ENCODE results near the gene HNRNPA3. TPM values are rescaled to one million over a fixed set of nuclear protein-coding genes. Genes with fewer than 3 reads are reported as not detected.

Gene HNRNPA3
- total RNA-seq, 3 donors from 2014 or later (not counting 1 experiment from before 2014, with no cell fraction given), result 223 to 298 (median 289) TPM

DNA sequence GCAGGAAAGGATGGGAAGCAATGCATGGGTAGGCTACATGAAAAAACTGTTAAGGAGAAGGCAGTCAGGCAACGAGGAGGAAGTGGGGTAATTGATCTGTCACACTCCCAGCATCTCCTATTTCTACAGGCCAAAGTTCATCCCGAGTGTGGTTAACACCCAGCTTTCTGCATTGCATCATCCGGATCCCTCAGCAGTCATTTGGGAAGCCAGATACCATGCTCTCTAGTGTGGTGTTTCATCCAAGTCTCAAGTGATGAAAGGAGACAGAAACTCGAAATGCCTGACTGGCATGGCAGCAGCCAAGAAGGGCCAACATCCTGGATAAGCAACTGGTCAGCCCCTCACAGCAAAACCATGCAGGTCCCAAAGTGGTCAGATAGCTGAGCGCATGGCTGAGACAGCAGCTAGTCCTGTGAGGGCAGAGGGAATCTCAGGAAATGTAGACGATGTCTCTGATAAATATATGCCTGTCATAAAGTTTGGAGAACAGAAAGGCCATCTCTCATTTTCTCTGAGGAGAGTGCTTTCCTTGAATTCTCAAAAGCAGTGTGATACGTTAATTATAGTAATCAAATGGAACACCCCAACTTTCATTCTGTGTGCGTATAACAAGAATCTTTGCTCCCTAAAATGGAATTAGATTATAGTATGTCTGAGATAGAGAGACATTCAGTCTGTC, 24.8 kb upstream of the HNRNPA3 start:
- Histone ChIP-seq H3K4me3 (ENCODE audit: low read length) (no peak overlapping the region), H3K27ac (ENCODE audit: low read length) (no peak overlapping the region), H3K27me3 (ENCODE audit: control insufficient read depth, insufficient read depth, low read length) (no peaks in the 10 kb centered on the region), H3K4me1 (ENCODE audit: control insufficient read depth, insufficient read depth, low read length) (no peaks in the 10 kb centered on the region), H3K36me3 (ENCODE audit: control insufficient read depth, insufficient read depth, low read length) (no peaks in the 10 kb centered on the region), H3K9me3 (ENCODE audit: control insufficient read depth, insufficient read depth, low read length) (no peaks in the 10 kb centered on the region)
- 74% methylated on average over 6 of the region's 8 CpGs for WGBS (ENCODE audit: insufficient coverage)
- TF ChIP-seq CTCF (IDR thresholded peaks at IDR 0.05), result no peak
- Mint-ChIP-seq H3K36me3 (no peaks in the 10 kb centered on the region), H3K4me3 (no peak overlapping the region), H3K9me3 (no peaks in the 10 kb centered on the region), H3K27me3 (ENCODE audit: low read depth in 2 of 2) (peaks cover 0 to 3% of the 10 kb centered on the region in 2 donors), H3K4me1 (no peaks in the 10 kb centered on the region), H3K27ac (no peak overlapping the region)
- intact Hi-C loops (cut with micrococcal nuclease), result no loop called here
- ATAC-seq (no peak), DNase-seq (no peak)

GRCh38 chr2:177188482-177189469, 23.8 kb upstream of the HNRNPA3 start:
- no peak overlapping the region for H3K4me3 Mint-ChIP-seq
- H3K36me3 Mint-ChIP-seq, result no peaks in the 10 kb centered on the region
- intact Hi-C loops (cut with micrococcal nuclease), result no loop called here
- Histone ChIP-seq H3K4me1 (ENCODE audit: control insufficient read depth, insufficient read depth, low read length) (no peaks in the 10 kb centered on the region), H3K9me3 (ENCODE audit: control insufficient read depth, insufficient read depth, low read length) (no peaks in the 10 kb centered on the region), H3K27ac (ENCODE audit: low read length) (no peak overlapping the region), H3K4me3 (ENCODE audit: low read length) (no peak overlapping the region), H3K27me3 (ENCODE audit: control insufficient read depth, insufficient read depth, low read length) (no peaks in the 10 kb centered on the region), H3K36me3 (ENCODE audit: control insufficient read depth, insufficient read depth, low read length) (no peaks in the 10 kb centered on the region)
- 95% methylated on average over 7 of the region's 7 CpGs for WGBS (ENCODE audit: insufficient coverage)
- peaks cover 0 to 3% of the 10 kb centered on the region in 2 donors for H3K27me3 Mint-ChIP-seq (ENCODE audit: low read depth in 2 of 2)
- no peak for DNase-seq
- no peaks in the 10 kb centered on the region for H3K9me3 Mint-ChIP-seq
- no peaks in the 10 kb centered on the region for H3K4me1 Mint-ChIP-seq
- ATAC-seq, result no peak
- TF ChIP-seq CTCF (IDR thresholded peaks at IDR 0.05), result no peak
- H3K27ac Mint-ChIP-seq, result no peak overlapping the region

DNA sequence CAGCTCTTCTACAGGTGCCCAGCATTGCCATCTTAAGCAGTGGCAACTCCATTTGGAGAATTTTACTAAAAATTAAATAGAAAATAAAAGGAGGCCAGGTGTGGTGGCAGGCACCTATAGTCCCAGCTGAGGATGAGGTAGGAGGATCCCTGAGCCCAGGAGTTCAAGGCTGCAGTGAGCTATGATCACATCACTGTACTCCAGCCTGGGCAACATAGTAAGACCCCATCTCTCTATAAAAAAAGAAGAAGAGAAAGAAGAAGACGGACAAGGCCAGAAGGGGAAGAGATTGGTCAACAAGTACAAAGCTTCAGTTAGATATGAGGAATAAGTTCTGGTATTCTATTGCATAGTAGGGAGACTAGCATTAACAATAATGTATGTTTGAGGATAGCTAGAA, 21.7 kb upstream of the HNRNPA3 start:
- no peaks in the 10 kb centered on the region for H3K4me1 ChIP-seq (ENCODE audit: control insufficient read depth, insufficient read depth, low read length)
- Mint-ChIP-seq H3K36me3 (no peaks in the 10 kb centered on the region), H3K27me3 (ENCODE audit: low read depth in 2 of 2) (no peaks in the 10 kb centered on the region), H3K4me1 (no peaks in the 10 kb centered on the region), H3K27ac (no peak overlapping the region), H3K4me3 (no peak overlapping the region), H3K9me3 (no peaks in the 10 kb centered on the region)
- H3K36me3 ChIP-seq (ENCODE audit: control insufficient read depth, insufficient read depth, low read length), result no peaks in the 10 kb centered on the region
- intact Hi-C loops (cut with micrococcal nuclease), result no loop called here
- ATAC-seq (no peak), DNase-seq (no peak)
- no peaks in the 10 kb centered on the region for H3K27me3 ChIP-seq (ENCODE audit: control insufficient read depth, insufficient read depth, low read length)
- TF ChIP-seq CTCF (IDR thresholded peaks at IDR 0.05), result no peak
- H3K27ac ChIP-seq (ENCODE audit: low read length), result no peak overlapping the region
- no peaks in the 10 kb centered on the region for H3K9me3 ChIP-seq (ENCODE audit: control insufficient read depth, insufficient read depth, low read length)
- H3K4me3 ChIP-seq (ENCODE audit: low read length), result no peak overlapping the region
- WGBS (ENCODE audit: insufficient coverage), result 79% methylated on average over 1 of the region's 1 CpG

Data from natural killer cell (primary cell).